ENCODE measurements around the gene IFT20. TPM values are rescaled to one million over a fixed set of nuclear protein-coding genes. Genes with fewer than 3 reads are reported as not detected.
A peak's percentile ranks its signal among the peaks of the same experiment; 100 is the strongest.

The IFT20 gene
- polyA plus RNA-seq, 1 donor (not counting 4 experiments of a cell fraction or from before 2014, with no cell fraction given), result 28.7 TPM

GRCh38 chr17:28318759-28319597 lies 16.3 kb downstream of the IFT20 start, which contains the start of gene TMEM97:
Gene TMEM97, plus strand, starts transcription at chr17:28319200. Its CDS starts 40 bp downstream, at chr17:28319240.
- Histone ChIP-seq H4K20me1 (ENCODE audit: control insufficient read depth, extremely low read depth, insufficient read depth, low read length) (no peaks in the 10 kb centered on the region), H3K9me1 (ENCODE audit: control insufficient read depth, extremely low read depth, insufficient read depth, low read length) (no peaks in the 10 kb centered on the region), H3K4me2 (ENCODE audit: control insufficient read depth, extremely low read depth, insufficient read depth, low read depth, low read length) (peak within 1 kb of the TSS; percentile 97), H3K36me3 (ENCODE audit: control insufficient read depth in 2 of 2, extremely low read depth in 1 of 2, insufficient read depth in 2 of 2, low read length in 2 of 2) (no peaks in the 10 kb centered on the region), H3K4me3 (ENCODE audit: control insufficient read depth in 2 of 3, extremely low read depth in 1 of 3, insufficient read depth in 2 of 3, low read depth in 1 of 3, low read length in 3 of 3) (peak within 1 kb of the TSS; percentile 61 to 95 (median 92)), H2AFZ (ENCODE audit: control insufficient read depth, low read length) (peak within 1 kb of the TSS; percentile 97), H3K27me3 (ENCODE audit: control insufficient read depth, extremely low read depth, insufficient read depth, low read length) (no peaks in the 10 kb centered on the region), H3K27ac (ENCODE audit: control insufficient read depth, insufficient read depth, low read length) (peak within 1 kb of the TSS; percentile 68), H3K9ac (ENCODE audit: control insufficient read depth, extremely low read depth, insufficient read depth, low read length) (peak within 1 kb of the TSS; percentile 82), H3K79me2 (ENCODE audit: control insufficient read depth, insufficient read depth, low read length) (peaks cover 41% of the 10 kb centered on the region), H3K4me1 (ENCODE audit: control insufficient read depth, extremely low read depth, insufficient read depth, low read length) (peaks cover 22% of the 10 kb centered on the region), H3K9me3 (ENCODE audit: control insufficient read depth, low read depth, low read length) (no peaks in the 10 kb centered on the region)
- peak; percentile 76 for DNase-seq (ENCODE audit: low read depth, low spot score)
- peak in 1 of 3 experiments; percentile 5 for TF ChIP-seq CTCF (optimal IDR thresholded peaks at IDR 0.05 in 1 of 3, IDR thresholded peaks at IDR 0.05 in 1 of 3, conservative IDR thresholded peaks at IDR 0.05 in 1 of 3; ENCODE audit: extremely low read depth in 1 of 3, insufficient read depth in 2 of 3, low read length in 3 of 3)
- TF ChIP-seq EZH2 (IDR thresholded peaks at IDR 0.05; ENCODE audit: low read length), result no peak
- FAIRE-seq, result peak; percentile 63
- dilution Hi-C loops (cut with MboI; ENCODE audit: extremely low pct_ligation_motif_present, low sequenced_read_pairs), result no loop called here

GRCh38 chr17:28317966-28318758 lies 17.1 kb downstream of the IFT20 start:
- no peaks in the 10 kb centered on the region for H3K27me3 ChIP-seq (ENCODE audit: control insufficient read depth, extremely low read depth, insufficient read depth, low read length)
- H3K9ac ChIP-seq (ENCODE audit: control insufficient read depth, extremely low read depth, insufficient read depth, low read length), result peak overlapping the region; percentile 82
- DNase-seq (ENCODE audit: low read depth, low spot score) (no peak), FAIRE-seq (no peak)
- dilution Hi-C loops (cut with MboI; ENCODE audit: extremely low pct_ligation_motif_present, low sequenced_read_pairs), result no loop called here
- H3K36me3 ChIP-seq (ENCODE audit: control insufficient read depth in 2 of 2, extremely low read depth in 1 of 2, insufficient read depth in 2 of 2, low read length in 2 of 2), result no peaks in the 10 kb centered on the region
- H3K4me3 ChIP-seq (ENCODE audit: control insufficient read depth in 2 of 3, extremely low read depth in 1 of 3, insufficient read depth in 2 of 3, low read depth in 1 of 3, low read length in 3 of 3), result peak overlapping the region; percentile 61 to 95 (median 92)
- peak overlapping the region; percentile 68 for H3K27ac ChIP-seq (ENCODE audit: control insufficient read depth, insufficient read depth, low read length)
- TF ChIP-seq EZH2 (IDR thresholded peaks at IDR 0.05; ENCODE audit: low read length), result no peak
- TF ChIP-seq CTCF (optimal IDR thresholded peaks at IDR 0.05 in 1 of 3, IDR thresholded peaks at IDR 0.05 in 1 of 3, conservative IDR thresholded peaks at IDR 0.05 in 1 of 3; ENCODE audit: extremely low read depth in 1 of 3, insufficient read depth in 2 of 3, low read length in 3 of 3), result no peak
- peak overlapping the region; percentile 91 for H2AFZ ChIP-seq (ENCODE audit: control insufficient read depth, low read length)
- no peaks in the 10 kb centered on the region for H3K9me3 ChIP-seq (ENCODE audit: control insufficient read depth, low read depth, low read length)
- H3K4me2 ChIP-seq (ENCODE audit: control insufficient read depth, extremely low read depth, insufficient read depth, low read depth, low read length), result peak overlapping the region; percentile 97
- H3K9me1 ChIP-seq (ENCODE audit: control insufficient read depth, extremely low read depth, insufficient read depth, low read length), result no peaks in the 10 kb centered on the region
- no peaks in the 10 kb centered on the region for H4K20me1 ChIP-seq (ENCODE audit: control insufficient read depth, extremely low read depth, insufficient read depth, low read length)
- peaks cover 22% of the 10 kb centered on the region for H3K4me1 ChIP-seq (ENCODE audit: control insufficient read depth, extremely low read depth, insufficient read depth, low read length)
- peaks cover 38% of the 10 kb centered on the region for H3K79me2 ChIP-seq (ENCODE audit: control insufficient read depth, insufficient read depth, low read length)

Measured in keratinocyte (primary cell).